Bone marrow (tissue), 2 donors: ENCODE data around the gene P2RX4.
"Not testable (repeated sequence)": the region's sequence is repeated elsewhere in the genome, so short reads cannot be mapped to it uniquely, and the experiment has no call there.

Source experiments
- DNase-seq, 2 donors: peaks; one replicate each; lab custom pipeline; 2025; lab: John Stamatoyannopoulos, UW

The P2RX4 gene

GRCh38 chr12:121277374-121277759, 67.4 kb downstream of the P2RX4 start:
- no peak for DNase-seq

- DNase-seq: no peak
Observed at GRCh38 chr12:121278169-121279070, 68.5 kb downstream of the P2RX4 start.

GRCh38 chr12:121279071-121279375, 69.1 kb downstream of the P2RX4 start:
- DNase-seq: no peak

GRCh38 chr12:121279507-121279915, 69.6 kb downstream of the P2RX4 start:
- DNase-seq: no peak

GRCh38 chr12:121280531-121280930, 70.6 kb downstream of the P2RX4 start:
- DNase-seq: not testable (repeated sequence)

GRCh38 chr12:121281116-121281515, 71.2 kb downstream of the P2RX4 start:
- DNase-seq: not testable (repeated sequence)

GRCh38 chr12:121282072-121282742, 72.3 kb downstream of the P2RX4 start:
- DNase-seq: no peak

- DNase-seq: not testable (repeated sequence)
Observed at GRCh38 chr12:121282910-121283309, 73.0 kb downstream of the P2RX4 start.

- no peak for DNase-seq
Observed at GRCh38 chr12:121283388-121283787, 73.5 kb downstream of the P2RX4 start.
